NCI-H2107 treated with DMSO at 0.1 percent for 48 hours (cell line): ENCODE measurements around the gene ICAM1.
A peak's percentile ranks its signal among the peaks of the same experiment; 100 is the strongest.
"Not testable (repeated sequence)": the region's sequence is repeated elsewhere in the genome, so short reads cannot be mapped to it uniquely, and the experiment has no call there.

Experiments
- DNase-seq: peaks from one replicate; lab custom pipeline; 2025; ENCODE audit not compliant: unreplicated experiment; lab: John Stamatoyannopoulos, UW

The ICAM1 gene, protein sequence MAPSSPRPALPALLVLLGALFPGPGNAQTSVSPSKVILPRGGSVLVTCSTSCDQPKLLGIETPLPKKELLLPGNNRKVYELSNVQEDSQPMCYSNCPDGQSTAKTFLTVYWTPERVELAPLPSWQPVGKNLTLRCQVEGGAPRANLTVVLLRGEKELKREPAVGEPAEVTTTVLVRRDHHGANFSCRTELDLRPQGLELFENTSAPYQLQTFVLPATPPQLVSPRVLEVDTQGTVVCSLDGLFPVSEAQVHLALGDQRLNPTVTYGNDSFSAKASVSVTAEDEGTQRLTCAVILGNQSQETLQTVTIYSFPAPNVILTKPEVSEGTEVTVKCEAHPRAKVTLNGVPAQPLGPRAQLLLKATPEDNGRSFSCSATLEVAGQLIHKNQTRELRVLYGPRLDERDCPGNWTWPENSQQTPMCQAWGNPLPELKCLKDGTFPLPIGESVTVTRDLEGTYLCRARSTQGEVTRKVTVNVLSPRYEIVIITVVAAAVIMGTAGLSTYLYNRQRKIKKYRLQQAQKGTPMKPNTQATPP

DNA sequence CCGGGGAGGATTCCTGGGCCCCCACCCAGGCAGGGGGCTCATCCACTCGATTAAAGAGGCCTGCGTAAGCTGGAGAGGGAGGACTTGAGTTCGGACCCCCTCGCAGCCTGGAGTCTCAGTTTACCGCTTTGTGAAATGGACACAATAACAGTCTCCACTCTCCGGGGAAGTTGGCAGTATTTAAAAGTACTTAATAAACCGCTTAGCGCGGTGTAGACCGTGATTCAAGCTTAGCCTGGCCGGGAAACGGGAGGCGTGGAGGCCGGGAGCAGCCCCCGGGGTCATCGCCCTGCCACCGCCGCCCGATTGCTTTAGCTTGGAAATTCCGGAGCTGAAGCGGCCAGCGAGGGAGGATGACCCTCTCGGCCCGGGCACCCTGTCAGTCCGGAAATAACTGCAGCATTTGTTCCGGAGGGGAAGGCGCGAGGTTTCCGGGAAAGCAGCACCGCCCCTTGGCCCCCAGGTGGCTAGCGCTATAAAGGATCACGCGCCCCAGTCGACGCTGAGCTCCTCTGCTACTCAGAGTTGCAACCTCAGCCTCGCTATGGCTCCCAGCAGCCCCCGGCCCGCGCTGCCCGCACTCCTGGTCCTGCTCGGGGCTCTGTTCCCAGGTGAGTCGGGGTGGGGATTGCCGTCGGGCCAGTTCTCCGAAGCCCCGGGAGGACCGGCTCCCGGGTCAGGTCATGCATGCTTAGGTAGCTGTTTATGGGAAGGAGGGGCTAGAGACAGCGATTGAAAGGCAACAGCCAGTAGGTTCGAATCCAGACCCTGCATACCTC, at the start of gene ICAM1:
Gene ICAM1 (plus strand): TSS at position 505 of the 779 bp plus-strand sequence. CDS start 40 bp downstream, at position 545.
- no peak for DNase-seq

DNA sequence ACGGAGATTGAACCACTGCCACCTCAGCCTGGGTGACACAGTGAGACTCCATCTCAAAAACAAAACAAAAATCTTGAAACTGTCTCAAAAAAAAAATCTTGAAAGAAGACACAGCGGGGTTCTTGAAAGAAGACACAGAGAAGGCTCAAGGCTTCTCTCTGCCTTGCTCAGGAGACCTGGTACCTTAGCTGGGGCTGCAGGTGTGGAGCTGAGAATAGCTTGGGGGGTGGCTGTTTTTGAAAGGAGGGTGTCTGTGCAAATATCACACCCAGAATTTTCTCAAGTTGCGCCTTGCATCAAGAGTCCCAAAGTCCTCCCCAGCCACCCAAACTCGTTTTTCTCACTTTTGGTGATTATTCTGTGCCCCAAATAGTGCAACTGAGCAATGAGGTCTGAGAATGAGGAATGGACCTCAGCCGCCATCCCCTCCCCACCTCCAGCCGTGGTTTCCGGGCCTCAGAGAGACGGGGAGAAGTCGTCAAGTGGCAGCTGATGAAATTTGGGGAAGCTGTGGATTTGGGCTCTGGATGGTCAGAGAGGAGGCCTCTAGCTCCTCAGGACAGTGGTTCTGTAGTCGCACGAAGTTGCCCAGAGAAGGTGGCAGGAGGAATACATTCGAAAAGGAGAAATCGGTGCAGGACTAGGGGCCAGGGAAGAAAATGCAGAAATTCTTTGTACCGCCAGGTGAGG, 48.6 kb upstream of the ICAM1 start:
- no peak for DNase-seq

DNA sequence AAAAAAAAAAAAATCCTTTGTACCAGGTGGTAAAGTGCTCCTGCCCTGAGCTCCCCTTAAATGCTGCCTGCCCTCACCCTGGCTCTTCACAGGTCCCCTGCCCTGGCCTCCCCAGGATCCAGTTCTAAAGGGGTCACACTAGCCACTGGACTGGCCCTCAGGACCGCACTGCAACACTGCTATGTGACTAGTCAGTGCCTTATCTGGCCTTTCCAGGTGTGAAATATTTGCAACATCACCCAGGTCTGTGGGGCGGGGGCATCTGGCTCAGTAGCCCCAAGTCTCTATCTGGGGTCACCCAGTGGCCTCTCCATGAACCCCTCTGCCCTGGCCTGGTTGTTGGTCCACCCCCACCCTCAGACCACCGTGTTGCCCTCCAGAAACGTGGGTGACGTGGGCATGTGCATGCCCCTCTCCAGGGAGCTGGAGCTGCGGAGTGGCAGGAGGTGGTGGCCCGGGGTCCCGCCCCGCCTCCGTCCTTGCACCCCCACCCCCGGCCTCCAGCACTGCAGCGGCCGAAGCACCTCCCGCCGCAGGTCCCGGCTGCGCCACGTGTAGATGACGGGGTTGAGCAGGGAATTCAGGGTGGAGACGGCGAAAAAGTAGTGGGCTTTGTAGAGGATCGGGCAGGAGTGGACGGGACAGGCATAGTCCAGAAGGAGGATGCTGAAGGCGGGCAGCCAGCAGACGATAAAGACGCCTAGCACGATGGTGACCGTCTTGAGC, 47.3 kb upstream of the ICAM1 start:
- no peak for DNase-seq

DNA sequence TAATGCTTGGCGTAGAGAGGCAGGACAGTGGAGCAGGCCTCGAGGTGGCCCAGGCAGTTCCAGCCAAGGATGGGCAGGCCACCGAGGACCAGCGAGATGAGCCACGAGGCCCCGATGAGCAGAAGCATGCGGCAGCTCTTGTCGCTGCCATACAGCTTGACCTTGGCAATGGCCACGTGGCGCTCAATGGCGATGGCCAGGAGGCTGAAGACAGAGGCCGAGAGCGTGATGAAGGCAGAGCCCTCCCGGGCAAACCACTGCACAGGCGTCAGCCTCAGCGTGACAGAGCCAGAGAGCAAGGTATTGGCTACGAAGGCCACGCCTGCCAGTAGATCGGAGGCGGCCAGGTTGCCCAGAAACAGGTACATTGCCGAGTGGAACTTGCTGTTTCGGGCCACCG, 46.6 kb upstream of the ICAM1 start:
- DNase-seq, result no peak

DNA sequence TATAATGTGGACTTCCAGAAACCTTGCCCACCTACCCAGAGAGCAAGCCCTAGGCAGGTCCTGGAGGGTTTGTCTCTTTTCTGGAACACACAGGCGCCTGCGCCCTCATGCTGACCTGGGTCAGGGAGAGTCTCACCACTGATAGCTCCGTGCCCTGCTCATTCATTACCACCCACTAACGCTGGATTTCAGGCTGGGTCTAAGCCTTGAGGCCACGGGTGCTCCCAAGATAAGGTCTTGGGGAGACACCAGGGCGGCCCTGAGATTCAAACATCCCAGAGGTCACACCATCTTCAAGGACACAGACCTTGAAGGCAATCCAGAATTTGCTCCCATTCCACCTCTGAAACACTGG, 44.9 kb upstream of the ICAM1 start:
- DNase-seq, result no peak

- no peak for DNase-seq
Measured at GRCh38 chr19:10226376-10227025, 44.4 kb upstream of the ICAM1 start.

DNA sequence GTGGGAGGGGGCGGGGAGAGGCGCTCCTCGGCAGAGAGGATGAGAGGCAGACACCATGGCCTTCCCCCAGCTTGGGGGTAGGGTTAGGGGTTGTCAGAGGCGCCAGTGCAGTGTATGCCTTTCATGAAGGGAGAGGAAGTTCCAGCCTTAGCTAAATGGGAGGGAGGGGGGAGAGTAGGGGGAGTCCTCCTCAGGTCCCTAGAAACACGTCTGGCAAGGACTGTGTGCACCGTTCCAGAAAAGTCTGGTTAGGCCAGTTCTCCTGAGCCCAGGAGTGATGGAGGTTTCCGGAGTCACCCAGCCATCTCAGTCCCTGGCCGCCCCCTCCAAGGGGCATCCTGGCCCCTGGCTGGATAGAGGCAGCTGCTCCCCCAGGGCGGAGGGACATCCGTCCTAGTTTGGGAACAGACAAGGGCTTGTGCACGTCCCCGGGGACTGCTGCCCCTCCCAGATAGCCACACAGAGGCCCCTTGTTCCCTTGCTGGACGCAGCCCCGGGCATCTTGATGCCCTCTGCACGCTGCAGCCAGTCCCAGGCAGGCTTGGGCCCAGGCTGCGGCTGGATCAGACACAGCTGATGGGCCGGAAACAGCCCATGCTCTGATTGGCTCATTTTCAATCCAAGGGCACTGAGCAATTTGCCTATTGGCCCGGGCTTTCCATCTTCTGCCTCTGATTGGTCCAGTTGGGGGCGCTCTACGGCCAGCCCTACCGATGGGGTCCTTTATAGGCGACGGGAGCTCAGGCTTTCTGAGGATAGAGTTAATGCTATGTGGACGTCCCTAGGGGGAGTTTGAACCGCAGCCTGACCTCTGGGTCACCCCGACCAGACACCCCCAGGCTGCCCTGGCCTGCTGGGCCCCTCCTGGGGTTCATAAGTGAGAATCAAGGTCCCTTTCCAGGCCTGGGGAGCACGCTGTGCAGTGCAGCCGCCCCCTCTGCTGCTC, 43.6 kb upstream of the ICAM1 start:
- DNase-seq, result no peak

DNA sequence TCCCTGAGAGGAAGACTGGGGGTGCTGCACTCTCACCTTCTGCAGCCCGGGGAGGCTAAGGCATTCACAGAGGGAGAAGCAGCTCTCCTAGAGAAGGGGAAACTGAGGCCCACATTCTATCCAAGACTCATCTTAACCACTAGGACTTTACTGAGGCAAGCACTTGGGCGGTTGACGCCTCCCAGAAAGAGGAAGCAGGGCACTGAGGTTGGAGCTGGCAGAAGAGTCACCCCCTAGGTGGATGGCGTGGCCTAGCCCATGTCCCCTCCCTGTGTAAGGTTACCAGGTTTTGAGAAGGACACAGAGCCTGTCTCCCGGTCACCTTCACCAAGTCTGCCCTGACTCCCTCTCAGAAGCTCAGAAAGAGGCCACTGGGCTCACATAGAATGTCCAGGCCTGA, 42.5 kb upstream of the ICAM1 start:
- DNase-seq, result no peak

DNA sequence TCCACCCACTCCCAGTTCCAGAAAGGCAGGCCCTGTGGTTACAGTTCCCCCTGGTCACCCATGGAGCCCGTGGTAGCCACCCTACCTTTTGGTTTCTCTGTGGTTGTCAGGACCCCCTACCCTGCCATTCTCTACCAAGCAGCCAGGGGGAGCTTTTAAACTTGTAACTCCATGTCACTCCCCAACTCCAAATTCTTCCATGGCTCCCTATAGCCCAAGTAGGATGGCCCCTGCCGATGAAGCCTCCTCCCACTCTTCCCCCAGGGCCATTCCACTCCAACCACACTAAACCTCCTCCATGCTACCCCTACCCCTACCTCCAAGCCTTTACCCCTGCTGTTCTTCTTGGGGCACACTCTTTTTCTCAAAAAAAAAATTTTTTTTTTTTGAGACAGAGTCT, 42.0 kb upstream of the ICAM1 start:
- DNase-seq, result no peak

DNA sequence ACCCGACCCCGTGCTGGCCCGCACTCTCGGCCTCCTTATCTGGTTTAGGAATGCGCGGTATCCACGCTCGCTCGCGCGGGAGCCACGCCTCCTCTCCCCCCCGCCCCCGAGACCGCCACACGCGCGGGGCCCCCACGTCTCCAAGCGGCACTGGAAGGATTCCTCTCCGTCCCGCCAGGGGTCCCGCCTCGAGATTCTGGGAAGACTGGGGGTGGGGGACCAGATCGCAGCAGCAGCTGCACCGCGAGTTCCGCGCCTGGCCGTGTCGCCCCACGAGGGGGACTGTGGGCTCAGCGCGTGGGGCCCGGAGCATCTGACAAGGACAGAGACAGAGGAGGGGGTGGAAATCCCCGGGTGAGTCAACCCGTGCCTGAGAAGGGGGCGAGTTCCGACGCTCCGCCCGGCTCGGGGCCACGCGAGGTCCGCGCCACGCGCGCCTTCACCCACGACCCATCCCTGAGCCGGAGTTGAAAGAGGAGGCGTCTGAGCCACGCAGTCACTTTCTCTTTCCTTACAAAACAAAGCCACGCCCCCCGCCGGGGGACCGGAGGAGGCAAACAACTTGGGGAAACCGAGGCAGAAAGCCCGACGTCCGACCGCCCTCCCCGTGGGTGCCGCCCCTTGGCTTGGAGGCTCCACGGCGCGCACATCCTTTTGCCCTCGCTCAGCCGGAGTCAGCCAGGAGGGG, 40.6 kb upstream of the ICAM1 start:
- no peak for DNase-seq

DNA sequence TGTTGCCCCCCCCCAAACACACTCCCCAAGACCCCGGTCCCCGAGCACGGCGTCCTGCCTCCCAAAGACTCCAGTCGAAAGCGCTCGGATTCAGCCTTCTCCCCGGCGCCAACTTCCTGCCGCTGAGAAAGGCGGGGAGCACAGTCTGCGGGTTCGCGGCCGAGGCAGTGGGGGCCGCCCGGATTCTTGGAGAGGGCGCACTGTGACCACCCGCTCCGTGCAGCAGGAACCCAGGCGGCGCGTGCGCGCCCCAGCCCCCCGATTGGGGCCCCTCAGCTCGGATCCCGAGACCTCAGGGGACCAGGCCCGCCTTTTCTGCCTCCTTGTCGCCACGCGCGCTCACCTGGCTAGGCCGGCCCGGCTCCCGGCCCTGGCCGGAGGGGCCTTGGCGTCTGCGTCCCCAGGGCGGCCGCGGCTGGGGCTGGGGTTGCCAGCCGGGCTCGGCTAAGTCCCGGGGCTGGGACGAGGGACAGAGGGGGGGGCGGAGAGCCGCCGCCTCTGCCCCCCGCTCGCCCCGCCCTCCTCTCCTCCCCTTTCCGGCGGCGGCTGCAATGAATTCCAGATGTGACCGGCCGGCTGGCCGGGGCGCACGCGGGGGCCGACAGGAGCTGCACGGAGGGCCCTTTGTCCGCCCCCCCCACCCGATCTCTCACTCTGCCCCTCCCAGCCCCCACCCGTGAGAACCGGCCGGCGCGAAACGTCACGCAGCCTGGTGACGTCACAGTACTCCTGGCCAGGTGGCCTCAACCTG, 39.9 kb upstream of the ICAM1 start, which contains the start of gene S1PR2:
Gene S1PR2 (minus strand): TSS at position 471 of the 751 bp plus-strand sequence. CDS start 6,426 bp downstream, outside the sequence.
- DNase-seq, result no peak

DNA sequence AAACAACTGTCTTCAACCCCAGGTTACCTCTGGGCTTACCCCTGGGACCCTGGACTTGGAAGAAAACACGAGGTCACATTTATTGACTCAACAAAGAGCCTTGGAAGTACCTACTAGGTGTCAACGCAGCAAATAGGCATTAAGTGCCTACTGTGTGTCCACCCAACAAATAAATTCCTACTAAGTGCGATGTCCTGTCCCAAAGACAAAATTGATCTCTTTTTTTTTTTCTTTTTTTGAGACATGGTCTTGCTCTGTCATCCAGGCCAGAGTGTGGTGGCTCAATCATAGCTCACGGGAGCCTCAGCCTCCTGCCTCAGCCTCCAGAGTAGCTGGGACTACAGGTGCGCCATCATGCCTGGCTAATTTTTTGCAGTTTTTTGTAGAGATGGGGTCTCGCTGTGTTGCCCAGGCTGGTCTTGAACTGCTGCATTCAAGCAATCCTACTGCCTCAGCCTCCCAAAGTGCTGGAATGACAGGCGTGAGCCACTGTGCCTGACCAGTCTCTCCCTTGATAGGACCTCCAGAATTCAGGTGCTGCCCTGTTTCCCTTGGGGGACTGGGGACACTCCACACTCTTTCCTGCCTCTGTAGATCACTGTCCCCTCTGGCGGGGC, 39.2 kb upstream of the ICAM1 start:
- DNase-seq, result no peak

DNA sequence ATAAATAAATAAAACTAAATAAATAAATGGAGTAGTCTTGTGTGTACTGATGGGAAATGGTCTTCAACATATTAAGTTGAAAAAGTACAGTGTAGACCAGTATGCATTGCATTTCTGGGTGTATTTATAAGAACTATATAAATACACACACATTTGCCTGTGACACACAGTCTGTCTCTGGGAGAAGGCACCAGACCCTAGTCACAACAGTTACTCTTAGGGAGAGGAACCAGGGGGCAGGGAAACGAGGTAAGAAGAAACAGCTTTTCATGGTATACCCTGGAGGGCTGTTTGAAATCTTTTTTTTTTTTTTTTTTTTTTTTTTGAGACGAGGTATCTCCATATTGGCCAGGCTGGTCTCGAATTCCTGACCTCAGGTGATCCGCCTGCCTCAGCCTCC, 37.0 kb upstream of the ICAM1 start:
- DNase-seq, result no peak

- no peak for DNase-seq
Measured at GRCh38 chr19:10235003-10235402, 35.9 kb upstream of the ICAM1 start.

DNA sequence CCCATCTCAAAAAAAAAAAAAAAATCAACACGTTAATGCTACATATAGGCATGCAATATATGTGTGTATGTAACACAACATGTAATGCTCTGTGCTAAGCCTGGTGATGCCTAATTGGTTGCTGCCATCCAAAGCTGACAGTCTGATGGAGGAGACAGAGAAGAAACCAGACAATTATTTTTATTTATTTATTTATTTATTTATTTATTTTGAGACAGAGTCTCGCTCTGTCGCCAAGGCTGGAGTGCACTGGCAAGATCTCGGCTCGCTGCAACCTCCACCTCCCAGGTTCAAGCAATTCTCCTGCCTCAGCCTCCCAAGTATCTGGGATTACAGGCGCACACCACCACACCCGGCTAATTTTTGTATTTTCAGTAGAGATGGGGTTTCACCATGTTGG, 35.5 kb upstream of the ICAM1 start:
- DNase-seq, result not testable (repeated sequence)

DNA sequence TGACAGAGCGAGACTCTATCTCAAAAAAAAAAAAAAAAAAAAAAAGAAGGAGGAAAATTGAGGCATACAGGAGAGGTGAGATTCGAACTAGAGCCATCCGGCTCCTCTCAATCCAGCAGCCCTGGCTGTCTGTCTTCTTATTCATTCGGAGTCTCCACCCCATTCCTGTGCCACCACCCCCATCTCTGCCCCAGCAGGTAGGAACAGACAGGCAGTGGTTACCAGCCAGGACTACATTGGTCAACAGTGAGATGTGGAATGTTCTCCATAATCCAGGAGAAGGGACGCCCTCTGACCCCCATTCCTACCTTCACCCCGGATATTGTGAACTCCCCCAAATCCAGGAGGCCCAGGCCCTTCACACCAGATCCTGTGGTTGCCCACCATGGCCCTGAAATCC, 33.2 kb upstream of the ICAM1 start:
- no peak for DNase-seq

GRCh38 chr19:10238172-10238783, 32.6 kb upstream of the ICAM1 start:
- DNase-seq, result peak; percentile 16
